ENCODE measurements around the gene CRNN. TPM values are rescaled to one million over a fixed set of nuclear protein-coding genes. Genes with fewer than 3 reads are reported as not detected.

Gene CRNN
- total and polyA plus RNA-seq, 4 experiments from 2014 or later: not detected

DNA sequence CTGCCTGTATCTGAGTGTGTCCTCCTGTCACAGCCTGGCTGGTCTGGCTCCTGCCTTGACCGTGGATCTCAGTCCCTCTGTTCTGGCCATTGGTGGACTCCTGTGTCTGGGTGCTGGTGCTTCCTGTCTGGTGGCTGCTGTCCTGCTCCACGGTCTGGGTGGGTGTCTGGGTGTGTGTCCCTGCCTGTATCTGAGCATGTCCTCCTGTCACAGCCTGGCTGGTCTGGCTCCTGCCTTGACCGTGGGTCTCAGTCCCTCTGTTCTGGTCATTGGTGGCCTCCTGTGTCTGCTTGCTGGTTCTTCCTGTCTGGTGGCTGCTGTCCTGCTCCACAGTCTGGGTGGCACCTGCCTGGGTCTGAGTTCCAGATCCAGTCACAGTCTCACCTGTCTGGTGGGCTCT, 4.0 kb downstream of the CRNN start:
- no peak overlapping the region for H3K4me3 Mint-ChIP-seq
- Histone ChIP-seq H3K36me3 (ENCODE audit: insufficient read depth, low read length) (no peaks in the 10 kb centered on the region), H3K27me3 (ENCODE audit: insufficient read depth, low read length) (no peaks in the 10 kb centered on the region), H3K4me3 (ENCODE audit: low read length in 2 of 2) (no peak overlapping the region), H3K9me3 (ENCODE audit: control insufficient read depth in 1 of 2, low read length in 2 of 2) (no peaks in the 10 kb centered on the region), H3K27ac (ENCODE audit: low read depth, low read length) (no peak overlapping the region), H3K4me1 (ENCODE audit: insufficient read depth, low read length) (no peaks in the 10 kb centered on the region)
- peaks cover 12 to 14% of the 10 kb centered on the region in 2 donors for H3K27me3 Mint-ChIP-seq
- H3K36me3 Mint-ChIP-seq: no peaks in the 10 kb centered on the region
- peak overlapping the region in 1 of 7 donors; percentile 54 for H3K27ac Mint-ChIP-seq
- DNase-seq: no peak
- no peaks in the 10 kb centered on the region for H3K9me3 Mint-ChIP-seq
- intact Hi-C loops (cut with micrococcal nuclease): no loop called here
- ChIA-PET CTCF (ENCODE audit: partially characterized antibody) (no interaction called here), POLR2A (ENCODE audit: partially characterized antibody) (no interaction called here)
- no peaks in the 10 kb centered on the region for H3K4me1 Mint-ChIP-seq

DNA sequence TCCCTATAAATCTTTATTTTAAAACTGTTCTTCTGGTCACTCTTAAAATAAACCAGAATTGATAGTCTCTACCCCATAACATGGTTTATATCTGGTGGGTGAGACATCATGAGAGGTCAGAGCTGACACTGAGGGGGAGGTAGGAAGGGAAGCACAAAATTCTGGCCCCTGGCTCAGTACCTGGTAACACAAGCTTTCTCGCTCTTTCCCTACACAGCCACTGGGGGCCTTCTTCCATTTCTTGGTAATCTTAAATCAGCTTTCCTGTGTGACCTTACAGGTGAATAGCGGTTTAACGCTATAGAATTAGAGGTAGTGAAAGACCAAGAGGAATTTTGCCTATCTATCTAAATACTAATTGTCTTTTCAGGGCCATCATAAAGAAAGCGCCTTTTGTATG, 5.4 kb downstream of the CRNN start:
- Mint-ChIP-seq H3K9me3 (no peaks in the 10 kb centered on the region), H3K27me3 (peaks cover 9 to 14% of the 10 kb centered on the region in 2 donors)

DNA sequence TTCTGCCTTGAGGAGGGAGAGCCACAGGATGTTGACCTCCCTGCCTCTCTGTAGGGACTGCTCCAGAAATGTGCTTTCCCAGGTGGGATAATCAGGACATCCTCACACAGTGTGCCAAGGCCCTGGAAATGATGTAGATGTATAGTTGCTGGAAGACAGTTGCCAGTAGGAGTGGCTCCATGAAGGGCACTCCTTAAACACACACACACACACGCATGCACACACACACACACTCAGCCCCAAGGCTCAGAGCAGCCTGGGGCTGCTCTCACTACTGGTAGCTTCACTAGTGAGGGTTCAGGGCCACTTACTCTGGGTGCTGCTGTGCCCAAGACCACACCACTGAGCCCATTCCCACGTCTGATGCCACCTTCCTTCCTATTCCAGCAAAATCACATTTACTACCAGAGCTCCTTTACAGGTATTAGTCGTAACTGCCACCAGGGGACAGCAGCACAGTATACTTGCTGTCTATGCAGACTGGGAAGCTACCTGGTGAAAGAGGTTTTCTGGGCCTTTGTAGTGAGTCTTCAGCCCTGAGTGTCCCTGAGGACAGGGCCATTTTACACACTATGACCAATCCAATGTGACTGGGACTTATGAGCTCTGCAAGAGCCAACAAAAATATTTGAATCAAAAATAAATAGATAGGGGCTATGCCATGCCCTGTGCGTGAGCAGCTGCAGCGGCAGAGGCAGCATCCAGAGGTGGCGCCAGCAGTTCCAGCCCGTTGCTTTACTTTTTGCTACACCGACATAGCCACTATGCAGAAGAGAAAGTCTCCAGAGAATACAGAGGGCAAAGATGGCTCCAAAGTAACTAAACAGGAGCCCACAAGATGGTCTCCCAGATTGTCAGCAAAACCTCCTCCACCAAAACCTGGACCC, 15.0 kb downstream of the CRNN start:
- peaks cover 16% of the 10 kb centered on the region for H3K4me1 ChIP-seq (ENCODE audit: insufficient read depth, low read length)
- H3K9me3 ChIP-seq (ENCODE audit: control insufficient read depth in 1 of 2, low read length in 2 of 2): no peaks in the 10 kb centered on the region
- Mint-ChIP-seq H3K9me3 (peaks cover 0 to 7% (median 0%) of the 10 kb centered on the region in 8 donors), H3K4me3 (peak overlapping the region in 1 of 8 donors; percentile 43), H3K4me1 (peaks cover 14 to 24% (median 22%) of the 10 kb centered on the region in 4 donors), H3K27ac (peak overlapping the region in 3 of 7 donors; percentile 1 to 69 (median 5)), H3K36me3 (no peaks in the 10 kb centered on the region), H3K27me3 (peaks cover 3 to 6% of the 10 kb centered on the region in 2 donors)
- intact Hi-C loops (cut with micrococcal nuclease): loop anchor here (1.0 kb wide), 1 partner anchor 42 kb away; no protein-coding TSS in a partner anchor
- no peaks in the 10 kb centered on the region for H3K36me3 ChIP-seq (ENCODE audit: insufficient read depth, low read length)
- CTCF ChIA-PET (ENCODE audit: partially characterized antibody): interaction anchor here (0.7 to 6.7 kb wide), 29 partner anchors 8 to 346 kb away, joined by 3 to 91 read pairs (median 5); partner anchors contain the start of gene FLG2
- H3K27me3 ChIP-seq (ENCODE audit: insufficient read depth, low read length): no peaks in the 10 kb centered on the region
- no peak overlapping the region for H3K27ac ChIP-seq (ENCODE audit: low read depth, low read length)
- H3K4me3 ChIP-seq (ENCODE audit: low read length in 2 of 2): no peak overlapping the region
- peak in 4 of 5 donors; percentile 13 to 30 (median 16) for DNase-seq
- POLR2A ChIA-PET (ENCODE audit: partially characterized antibody): interaction anchor here (1.0 to 2.1 kb wide), 5 partner anchors 9 to 210 kb away, joined by 3 to 11 read pairs (median 6); no protein-coding TSS in a partner anchor

More for the DNA sequence above, 5.4 kb downstream of the CRNN start:
- Histone ChIP-seq H3K9me3 (ENCODE audit: control insufficient read depth in 1 of 2, low read length in 2 of 2) (no peaks in the 10 kb centered on the region), H3K36me3 (ENCODE audit: insufficient read depth, low read length) (no peaks in the 10 kb centered on the region), H3K27ac (ENCODE audit: low read depth, low read length) (no peak overlapping the region), H3K4me3 (ENCODE audit: low read length in 2 of 2) (no peak overlapping the region), H3K27me3 (ENCODE audit: insufficient read depth, low read length) (no peaks in the 10 kb centered on the region), H3K4me1 (ENCODE audit: insufficient read depth, low read length) (no peaks in the 10 kb centered on the region)
- CTCF ChIA-PET (ENCODE audit: partially characterized antibody): interaction anchor here (2.0 kb wide), 1 partner anchor 9 kb away, joined by 6 read pairs; no protein-coding TSS in a partner anchor
- no peak overlapping the region for H3K27ac Mint-ChIP-seq
- DNase-seq: no peak
- intact Hi-C loops (cut with micrococcal nuclease): no loop called here
- no peak overlapping the region for H3K4me3 Mint-ChIP-seq
- POLR2A ChIA-PET (ENCODE audit: partially characterized antibody): no interaction called here
- H3K4me1 Mint-ChIP-seq: no peaks in the 10 kb centered on the region
- no peaks in the 10 kb centered on the region for H3K36me3 Mint-ChIP-seq

DNA sequence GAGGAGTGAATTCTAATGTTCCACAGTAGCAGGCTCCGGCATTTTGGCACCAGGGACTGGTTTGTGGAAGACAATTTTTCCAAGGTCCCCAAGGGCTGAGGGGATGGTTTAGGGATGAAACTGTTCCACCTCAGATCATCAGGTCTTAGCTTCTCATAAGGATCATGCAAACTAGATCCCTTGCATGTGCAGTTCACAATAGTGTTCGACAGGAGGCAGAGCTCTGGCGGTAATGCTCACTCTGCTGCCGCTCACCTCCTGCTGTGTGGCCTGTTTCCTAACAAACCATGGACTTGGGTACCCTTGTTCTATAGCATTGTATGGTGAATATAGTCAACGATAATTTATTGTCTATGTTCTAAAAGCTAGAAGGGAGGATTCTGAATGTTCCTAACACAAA, 16.6 kb downstream of the CRNN start:
- no peak overlapping the region for H3K4me3 Mint-ChIP-seq
- Histone ChIP-seq H3K4me1 (ENCODE audit: insufficient read depth, low read length) (peaks cover 31% of the 10 kb centered on the region), H3K27ac (ENCODE audit: low read depth, low read length) (no peak overlapping the region), H3K36me3 (ENCODE audit: insufficient read depth, low read length) (no peaks in the 10 kb centered on the region), H3K4me3 (ENCODE audit: low read length in 2 of 2) (no peak overlapping the region), H3K9me3 (ENCODE audit: control insufficient read depth in 1 of 2, low read length in 2 of 2) (no peaks in the 10 kb centered on the region), H3K27me3 (ENCODE audit: insufficient read depth, low read length) (no peaks in the 10 kb centered on the region)
- peaks cover 0 to 7% (median 0%) of the 10 kb centered on the region in 8 donors for H3K9me3 Mint-ChIP-seq
- no peaks in the 10 kb centered on the region for H3K36me3 Mint-ChIP-seq
- ChIA-PET CTCF (ENCODE audit: partially characterized antibody) (interaction anchor here (1.8 to 6.7 kb wide), 6 partner anchors 8 to 212 kb away, joined by 6 to 91 read pairs (median 20); no protein-coding TSS in a partner anchor), POLR2A (ENCODE audit: partially characterized antibody) (no interaction called here)
- H3K27me3 Mint-ChIP-seq: peaks cover 2 to 6% of the 10 kb centered on the region in 2 donors
- peaks cover 29 to 40% (median 35%) of the 10 kb centered on the region in 4 donors for H3K4me1 Mint-ChIP-seq
- intact Hi-C loops (cut with micrococcal nuclease): no loop called here
- no peak for DNase-seq
- H3K27ac Mint-ChIP-seq: peak overlapping the region in 2 of 7 donors; percentile 23 to 32

DNA sequence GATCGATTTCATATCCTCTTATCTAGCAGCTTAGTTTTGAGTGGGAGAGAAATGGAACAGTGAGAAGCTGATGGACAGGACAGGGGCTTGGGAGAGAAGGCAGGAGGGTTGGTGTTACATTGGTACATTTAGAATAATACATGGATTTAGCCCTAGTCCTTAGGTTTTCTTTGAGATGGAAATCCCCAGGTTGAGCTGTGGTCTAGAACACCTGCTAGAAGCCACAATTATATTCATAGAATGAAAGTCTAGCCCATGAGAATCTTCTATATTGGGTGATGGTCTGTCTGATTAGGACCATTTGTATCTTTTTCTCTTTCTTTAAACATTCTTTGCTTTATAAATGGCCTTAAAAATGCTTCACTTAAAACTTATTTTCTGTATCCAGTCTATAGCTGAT, 19.9 kb downstream of the CRNN start:
- H3K4me3 ChIP-seq (ENCODE audit: low read length in 2 of 2): no peak overlapping the region
- CTCF ChIA-PET (ENCODE audit: partially characterized antibody): interaction anchor here (1.6 to 6.7 kb wide), 3 partner anchors 47 to 64 kb away, joined by 9 to 91 read pairs (median 20); no protein-coding TSS in a partner anchor
- no peaks in the 10 kb centered on the region for H3K36me3 ChIP-seq (ENCODE audit: insufficient read depth, low read length)
- Mint-ChIP-seq H3K4me3 (peak overlapping the region in 7 of 8 donors; percentile 5 to 74 (median 51)), H3K36me3 (peaks cover 0 to 5% of the 10 kb centered on the region in 2 donors), H3K27ac (peak overlapping the region in 3 of 7 donors; percentile 39 to 44 (median 42)), H3K4me1 (peaks cover 37 to 48% (median 42%) of the 10 kb centered on the region in 4 donors), H3K9me3 (no peaks in the 10 kb centered on the region), H3K27me3 (peaks cover 8 to 9% of the 10 kb centered on the region in 2 donors)
- intact Hi-C loops (cut with micrococcal nuclease): loop anchor here (5.0 kb wide), 2 partner anchors 63 to 207 kb away; no protein-coding TSS in a partner anchor
- peaks cover 3% of the 10 kb centered on the region for H3K27me3 ChIP-seq (ENCODE audit: insufficient read depth, low read length)
- no peaks in the 10 kb centered on the region for H3K9me3 ChIP-seq (ENCODE audit: control insufficient read depth in 1 of 2, low read length in 2 of 2)
- POLR2A ChIA-PET (ENCODE audit: partially characterized antibody): interaction anchor here (0.6 to 1.8 kb wide), 2 partner anchors 28 to 46 kb away, joined by 3 to 8 read pairs; no protein-coding TSS in a partner anchor
- H3K27ac ChIP-seq (ENCODE audit: low read depth, low read length): no peak overlapping the region
- peaks cover 44% of the 10 kb centered on the region for H3K4me1 ChIP-seq (ENCODE audit: insufficient read depth, low read length)
- no peak for DNase-seq

GRCh38 chr1:152392909-152393308, 21.2 kb downstream of the CRNN start:
- H3K27me3 ChIP-seq (ENCODE audit: insufficient read depth, low read length): peaks cover 7% of the 10 kb centered on the region
- Mint-ChIP-seq H3K27ac (peak overlapping the region; percentile 43 to 94 (median 79)), H3K4me3 (peak overlapping the region; percentile 2 to 93 (median 70)), H3K27me3 (peaks cover 12 to 17% of the 10 kb centered on the region in 2 donors), H3K9me3 (no peaks in the 10 kb centered on the region), H3K4me1 (peaks cover 35 to 47% (median 39%) of the 10 kb centered on the region in 4 donors), H3K36me3 (peaks cover 0 to 5% of the 10 kb centered on the region in 2 donors)
- DNase-seq: peak; percentile 74 to 85 (median 82)
- POLR2A ChIA-PET (ENCODE audit: partially characterized antibody): interaction anchor here (0.8 to 1.8 kb wide), 3 partner anchors 45 to 356 kb away, joined by 3 to 8 read pairs (median 4); partner anchors contain the start of gene S100A11
- H3K36me3 ChIP-seq (ENCODE audit: insufficient read depth, low read length): no peaks in the 10 kb centered on the region
- H3K4me1 ChIP-seq (ENCODE audit: insufficient read depth, low read length): peaks cover 44% of the 10 kb centered on the region
- H3K4me3 ChIP-seq (ENCODE audit: low read length in 2 of 2): no peak overlapping the region
- intact Hi-C loops (cut with micrococcal nuclease): loop anchor here (1.0 to 5.0 kb wide), 3 partner anchors 46 to 206 kb away; no protein-coding TSS in a partner anchor
- CTCF ChIA-PET (ENCODE audit: partially characterized antibody): interaction anchor here (0.7 to 3.1 kb wide), 8 partner anchors 12 to 209 kb away, joined by 3 to 20 read pairs (median 4); no protein-coding TSS in a partner anchor
- H3K27ac ChIP-seq (ENCODE audit: low read depth, low read length): no peak overlapping the region
- H3K9me3 ChIP-seq (ENCODE audit: control insufficient read depth in 1 of 2, low read length in 2 of 2): no peaks in the 10 kb centered on the region
